Measurements from ENCODE around the gene SLC35F4.

Gene SLC35F4

DNA sequence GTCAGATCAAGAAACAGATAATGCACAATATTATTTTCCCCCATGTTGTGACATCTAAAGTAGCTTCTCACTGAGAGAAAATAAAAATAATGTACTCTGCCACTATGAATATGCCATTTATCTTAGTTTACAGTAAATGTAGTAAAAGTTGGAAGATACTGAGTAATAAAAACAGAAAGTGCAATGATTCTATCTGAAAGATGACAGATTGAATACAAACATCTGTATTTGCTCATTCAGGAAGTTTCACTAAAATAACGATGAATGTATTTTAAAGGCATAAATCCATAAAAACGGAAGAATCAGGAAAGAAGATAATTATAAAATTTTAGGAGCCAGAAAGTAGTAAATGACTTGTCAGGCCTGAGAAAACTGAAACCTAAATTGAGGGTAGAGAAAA is 18.2 kb downstream of the SLC35F4 start:
- no peak for DNase-seq

DNA sequence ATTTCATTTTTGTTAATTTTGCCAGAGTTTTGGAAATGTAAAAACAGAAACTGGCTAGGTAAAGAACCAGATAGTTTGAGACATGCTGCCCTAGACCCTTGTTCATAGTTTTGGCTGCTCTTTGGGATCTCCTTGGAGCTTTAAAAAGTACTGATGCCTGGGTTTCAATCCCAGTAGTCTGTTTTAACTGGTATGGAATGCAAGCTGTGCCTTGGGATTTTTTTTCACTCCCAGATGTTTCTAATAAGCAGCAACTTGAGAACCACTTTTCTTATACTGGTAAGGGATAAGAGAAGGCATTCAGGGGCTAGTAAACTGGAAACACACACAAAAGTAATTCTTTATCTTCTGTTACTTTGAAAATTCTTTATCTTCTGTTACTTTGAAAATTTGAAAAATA is 18.8 kb downstream of the SLC35F4 start:
- no peak for DNase-seq

GRCh38 chr14:57846596-57846995 is 19.3 kb downstream of the SLC35F4 start:
- DNase-seq = no peak

- no peak for DNase-seq
Measured at GRCh38 chr14:57845802-57846531, 19.9 kb downstream of the SLC35F4 start.

GRCh38 chr14:57845316-57845715 is 20.6 kb downstream of the SLC35F4 start:
- DNase-seq = no peak

- no peak for DNase-seq
Measured at GRCh38 chr14:57837267-57837666, 28.6 kb downstream of the SLC35F4 start.

GRCh38 chr14:57835766-57836165 is 30.1 kb downstream of the SLC35F4 start:
- DNase-seq = no peak

DNA sequence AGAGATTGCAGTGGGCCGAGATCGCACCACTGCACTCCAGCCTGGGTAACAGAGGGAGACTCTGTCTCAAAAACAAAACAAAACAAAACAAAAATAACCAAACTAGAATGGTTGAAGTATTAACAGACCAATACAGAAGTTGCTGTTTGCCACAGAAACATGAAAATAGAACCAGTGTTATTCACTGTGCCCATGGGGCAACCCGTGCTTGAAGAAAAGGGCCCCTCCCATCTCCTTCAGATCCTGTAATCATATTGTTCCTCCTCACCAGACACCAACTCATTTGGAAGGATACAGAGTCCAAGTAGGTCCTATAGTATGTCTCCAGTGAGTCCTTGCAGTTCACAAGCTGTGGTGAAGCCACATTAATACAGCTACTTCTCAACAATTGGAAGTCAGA is 30.9 kb downstream of the SLC35F4 start:
- no peak for DNase-seq

DNA sequence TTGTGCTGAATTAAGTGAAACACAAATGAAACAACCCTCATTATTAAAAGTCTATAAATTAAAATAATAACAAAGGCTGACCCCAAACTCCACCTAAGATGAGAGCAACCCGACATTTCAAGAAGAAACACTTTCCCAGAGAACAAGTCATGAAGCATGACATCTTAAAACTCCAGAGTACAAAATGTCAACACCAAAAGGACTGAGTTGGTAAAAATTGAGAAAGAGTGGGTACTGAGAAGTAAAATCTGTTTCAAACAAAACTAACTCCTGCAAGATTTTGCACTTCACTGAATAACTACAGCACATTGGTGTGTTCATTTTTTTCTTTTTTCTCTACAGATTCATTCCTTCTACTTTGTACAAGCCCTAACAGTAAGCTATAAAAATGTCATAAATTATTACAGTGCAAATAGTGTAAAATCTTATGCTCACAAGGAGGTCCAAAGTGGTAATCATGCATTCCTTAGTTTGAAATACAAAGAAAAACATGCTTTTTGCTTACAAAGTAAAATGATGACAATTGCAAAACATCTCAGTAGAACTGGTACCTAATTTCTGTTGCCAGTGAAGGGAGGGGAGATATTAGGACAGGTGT is 31.8 kb downstream of the SLC35F4 start:
- DNase-seq = no peak

DNA sequence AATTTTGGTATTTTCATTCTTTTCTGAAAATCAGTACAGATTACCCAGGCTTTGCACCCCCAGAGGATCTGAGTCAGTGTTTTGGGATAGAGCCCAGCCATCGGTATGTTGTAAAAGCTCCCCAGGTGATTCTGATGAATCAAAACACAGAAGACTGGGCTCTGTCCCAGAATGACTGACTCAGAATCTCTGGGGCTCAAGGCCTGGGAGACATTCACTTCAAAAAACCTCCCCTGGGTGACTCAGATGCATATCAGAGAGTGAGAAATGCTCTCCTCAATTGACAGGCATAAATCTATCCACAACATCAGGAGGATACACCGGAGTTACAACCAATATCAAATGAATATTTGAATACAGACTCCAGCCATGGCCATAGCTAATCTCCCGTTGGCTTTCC is 32.6 kb downstream of the SLC35F4 start:
- DNase-seq = no peak

GRCh38 chr14:57831981-57832380 is 33.9 kb downstream of the SLC35F4 start:
- DNase-seq = no peak

GRCh38 chr14:57828713-57829112 is 37.2 kb downstream of the SLC35F4 start:
- DNase-seq = no peak

DNA sequence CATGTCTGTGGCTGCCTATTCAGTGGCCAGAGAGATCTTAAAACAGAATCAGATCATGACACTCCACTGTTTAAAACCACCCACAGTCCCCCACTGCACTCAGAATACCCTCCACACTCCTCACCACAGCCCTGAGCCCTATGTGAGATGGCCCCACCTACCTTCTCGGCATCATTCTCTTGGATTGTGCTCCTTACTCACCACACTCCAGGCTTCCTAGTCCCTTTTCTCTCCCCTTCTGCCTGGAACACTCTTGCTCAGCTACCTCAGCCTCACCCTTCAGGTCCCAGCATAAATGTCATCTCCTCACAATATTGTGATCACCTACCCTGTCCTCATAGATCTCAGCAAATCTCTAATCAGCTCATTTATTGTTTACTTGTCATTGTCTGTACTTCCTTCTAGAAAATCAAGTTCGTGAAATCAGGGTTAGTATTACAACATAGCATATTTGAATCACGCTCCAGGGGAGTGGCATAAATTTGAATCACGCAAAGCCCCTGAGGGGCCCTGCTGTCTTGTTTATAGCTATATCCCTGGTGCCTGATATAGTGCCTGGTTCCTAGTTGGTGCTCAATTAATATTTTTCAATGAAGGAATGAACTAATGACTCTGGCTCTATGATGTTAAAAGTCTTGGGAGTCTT is 42.8 kb downstream of the SLC35F4 start:
- DNase-seq = no peak

GRCh38 chr14:57822081-57822480 is 43.8 kb downstream of the SLC35F4 start:
- no peak for DNase-seq

- DNase-seq = no peak
Measured at GRCh38 chr14:57820581-57820980, 45.3 kb downstream of the SLC35F4 start.

GRCh38 chr14:57818511-57818910 is 47.4 kb downstream of the SLC35F4 start:
- no peak for DNase-seq

- DNase-seq = no peak
Measured at GRCh38 chr14:57816568-57817284, 49.2 kb downstream of the SLC35F4 start.

DNA sequence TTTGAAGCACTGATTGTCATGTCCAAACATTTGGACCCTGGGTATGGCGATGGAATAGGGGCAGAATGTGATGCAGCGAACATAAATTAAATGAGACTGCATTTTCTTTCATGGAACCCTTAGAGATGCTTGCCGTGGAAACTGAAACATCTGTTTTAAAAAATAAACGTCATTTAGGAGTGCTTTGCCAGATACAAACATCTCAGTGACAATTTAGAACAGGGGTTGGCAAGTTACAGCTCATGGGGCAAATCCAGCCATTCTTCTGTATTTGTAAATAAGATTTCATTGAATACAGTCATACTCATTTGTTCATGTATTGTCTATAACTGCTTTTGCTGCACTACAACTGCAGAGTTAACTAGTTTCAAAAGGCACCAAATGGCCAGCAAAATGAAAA is 51.2 kb downstream of the SLC35F4 start:
- DNase-seq = no peak

DNA sequence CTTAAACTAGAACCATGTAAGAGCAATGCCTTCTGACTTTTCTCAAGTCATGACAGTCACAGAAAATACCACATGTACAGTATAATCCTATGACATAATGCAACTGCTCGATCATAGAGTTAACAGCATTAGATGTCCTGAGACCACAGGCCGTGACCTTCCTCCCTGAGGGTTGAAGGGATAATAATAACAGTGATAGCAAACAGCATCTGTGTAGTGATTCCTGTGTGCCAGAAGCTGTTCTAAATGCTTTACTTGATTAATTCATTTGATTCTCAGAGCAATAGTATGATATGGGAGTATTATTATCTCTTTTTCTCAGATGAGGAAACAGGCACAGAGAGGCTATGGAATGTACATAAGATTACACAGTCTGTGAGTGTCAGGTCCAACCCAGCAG is 53.2 kb downstream of the SLC35F4 start:
- DNase-seq = no peak

DNA sequence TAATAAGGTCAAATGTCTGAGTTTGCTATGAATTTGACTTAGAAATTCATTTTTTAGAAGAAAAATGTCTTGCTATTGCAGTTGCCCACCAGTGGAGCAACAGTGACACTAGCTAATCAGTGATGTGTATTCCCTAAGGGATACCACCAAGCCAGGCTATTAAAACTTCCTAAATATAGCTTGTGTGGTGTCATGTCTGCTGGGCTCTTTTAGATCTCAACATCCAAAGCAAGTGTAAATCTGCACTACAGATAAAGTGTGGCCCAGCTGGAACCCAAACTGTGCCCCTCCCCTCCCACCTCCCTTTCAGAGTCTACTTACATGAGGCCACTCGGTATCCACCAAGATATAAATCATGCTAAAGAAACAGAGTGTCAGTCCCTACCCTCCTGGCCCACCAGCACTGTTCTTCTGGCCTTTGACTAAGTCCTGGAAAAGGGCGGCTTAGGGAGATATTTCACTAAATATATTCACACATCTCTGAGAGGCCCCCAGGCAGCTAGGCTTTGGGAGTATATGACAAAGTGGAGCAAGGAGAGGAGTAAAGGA is 53.8 kb downstream of the SLC35F4 start:
- no peak for DNase-seq

- no peak for DNase-seq
Measured at GRCh38 chr14:57809808-57810207, 56.1 kb downstream of the SLC35F4 start.

GRCh38 chr14:57797160-57797559 is 68.7 kb downstream of the SLC35F4 start:
- no peak for DNase-seq

GRCh38 chr14:57796556-57796955 is 69.3 kb downstream of the SLC35F4 start:
- DNase-seq = no peak

All from activated naive CD4-positive, alpha-beta T cell treated with anti-CD3 and anti-CD28 coated beads, Interleukin-2, amount 50 U/mL, for 16 hours (primary cell).